Measurements from ENCODE around the gene PLEKHF1.

DNA sequence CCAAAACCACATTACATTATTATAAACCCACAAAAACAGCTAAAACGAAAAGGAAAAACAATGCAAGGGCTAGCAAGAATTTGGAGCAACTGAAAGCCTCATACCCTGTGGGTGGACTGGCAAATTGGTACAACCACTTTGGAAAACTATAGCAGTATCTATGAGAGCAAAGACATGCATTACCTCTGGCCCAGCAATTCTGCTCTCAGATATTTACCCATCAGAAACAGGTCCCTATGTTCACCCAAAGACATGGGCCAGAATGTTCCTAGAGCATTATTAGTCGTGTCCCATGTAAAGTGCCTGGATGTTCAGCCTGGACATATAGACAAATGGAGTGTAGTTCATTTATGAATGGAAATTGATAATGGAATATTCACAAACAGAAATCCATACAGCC is 31.3 kb upstream of the PLEKHF1 start:
- TF ChIP-seq, protein P1, sequence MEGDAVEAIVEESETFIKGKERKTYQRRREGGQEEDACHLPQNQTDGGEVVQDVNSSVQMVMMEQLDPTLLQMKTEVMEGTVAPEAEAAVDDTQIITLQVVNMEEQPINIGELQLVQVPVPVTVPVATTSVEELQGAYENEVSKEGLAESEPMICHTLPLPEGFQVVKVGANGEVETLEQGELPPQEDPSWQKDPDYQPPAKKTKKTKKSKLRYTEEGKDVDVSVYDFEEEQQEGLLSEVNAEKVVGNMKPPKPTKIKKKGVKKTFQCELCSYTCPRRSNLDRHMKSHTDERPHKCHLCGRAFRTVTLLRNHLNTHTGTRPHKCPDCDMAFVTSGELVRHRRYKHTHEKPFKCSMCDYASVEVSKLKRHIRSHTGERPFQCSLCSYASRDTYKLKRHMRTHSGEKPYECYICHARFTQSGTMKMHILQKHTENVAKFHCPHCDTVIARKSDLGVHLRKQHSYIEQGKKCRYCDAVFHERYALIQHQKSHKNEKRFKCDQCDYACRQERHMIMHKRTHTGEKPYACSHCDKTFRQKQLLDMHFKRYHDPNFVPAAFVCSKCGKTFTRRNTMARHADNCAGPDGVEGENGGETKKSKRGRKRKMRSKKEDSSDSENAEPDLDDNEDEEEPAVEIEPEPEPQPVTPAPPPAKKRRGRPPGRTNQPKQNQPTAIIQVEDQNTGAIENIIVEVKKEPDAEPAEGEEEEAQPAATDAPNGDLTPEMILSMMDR (IDR thresholded peaks at IDR 0.05), result no peak
- TF ChIP-seq EP300 (IDR thresholded peaks at IDR 0.05) (no peak), POLR2AphosphoS5 (IDR thresholded peaks at IDR 0.05) (no peak)

All from gastroesophageal sphincter (tissue), 3 donors.